ENCODE data around the gene KCNB1.

Gene KCNB1

GRCh38 chr20:49406666-49407065 lies 75.8 kb downstream of the KCNB1 start:
- no peak for DNase-seq

- no peak for DNase-seq
Measured at GRCh38 chr20:49405696-49406095, 76.8 kb downstream of the KCNB1 start.

GRCh38 chr20:49405062-49405683 lies 77.3 kb downstream of the KCNB1 start:
- DNase-seq: no peak

- DNase-seq: no peak
Measured at GRCh38 chr20:49404461-49404860, 78.0 kb downstream of the KCNB1 start.

GRCh38 chr20:49403911-49404310 lies 78.6 kb downstream of the KCNB1 start:
- DNase-seq: no peak

- no peak for DNase-seq
Measured at GRCh38 chr20:49403012-49403411, 79.5 kb downstream of the KCNB1 start.

- no peak for DNase-seq
Measured at GRCh38 chr20:49400904-49401303, 81.6 kb downstream of the KCNB1 start.

- peak; percentile 51 for DNase-seq
Measured at GRCh38 chr20:49400410-49400809, 82.1 kb downstream of the KCNB1 start.

GRCh38 chr20:49399329-49399728 lies 83.1 kb downstream of the KCNB1 start:
- DNase-seq: no peak

- no peak for DNase-seq
Measured at GRCh38 chr20:49398401-49399144, 83.9 kb downstream of the KCNB1 start.

- no peak for DNase-seq
Measured at GRCh38 chr20:49397525-49397924, 84.9 kb downstream of the KCNB1 start.

- DNase-seq: no peak
Measured at GRCh38 chr20:49396230-49396629, 86.2 kb downstream of the KCNB1 start.

- DNase-seq: no peak
Measured at GRCh38 chr20:49395659-49396058, 86.8 kb downstream of the KCNB1 start.

- DNase-seq: no peak
Measured at GRCh38 chr20:49395183-49395582, 87.3 kb downstream of the KCNB1 start.

- no peak for DNase-seq
Measured at GRCh38 chr20:49394757-49395156, 87.7 kb downstream of the KCNB1 start.

- no peak for DNase-seq
Measured at GRCh38 chr20:49394264-49394663, 88.2 kb downstream of the KCNB1 start.

GRCh38 chr20:49393803-49394202 lies 88.7 kb downstream of the KCNB1 start:
- no peak for DNase-seq

GRCh38 chr20:49392745-49393144 lies 89.7 kb downstream of the KCNB1 start:
- DNase-seq: no peak

- no peak for DNase-seq
Measured at GRCh38 chr20:49391404-49392245, 90.8 kb downstream of the KCNB1 start.

- no peak for DNase-seq
Measured at GRCh38 chr20:49389854-49390253, 92.6 kb downstream of the KCNB1 start.

- DNase-seq: no peak
Measured at GRCh38 chr20:49388744-49389143, 93.7 kb downstream of the KCNB1 start.

GRCh38 chr20:49387581-49387939 lies 94.9 kb downstream of the KCNB1 start:
- DNase-seq: no peak

GRCh38 chr20:49386848-49387580 lies 95.5 kb downstream of the KCNB1 start:
- no peak for DNase-seq
